Measurements from ENCODE around the gene RPTOR. TPM values are rescaled to one million over a fixed set of nuclear protein-coding genes. Genes with fewer than 3 reads are reported as not detected.
A peak's percentile ranks its signal among the peaks of the same experiment; 100 is the strongest.

The RPTOR gene
- total RNA-seq, 3 donors from 2014 or later = 21.4 to 27.5 (median 23.6) TPM

- DNase-seq (ENCODE audit: low spot score in 2 of 2) = no peak
- no peak overlapping the region for H3K4me3 ChIP-seq
- TF ChIP-seq CTCF (IDR thresholded peaks at IDR 0.05) = no peak
- no peak for TF ChIP-seq POLR2AphosphoS5 (IDR thresholded peaks at IDR 0.05)
- TF ChIP-seq POLR2A (IDR thresholded peaks at IDR 0.05) = no peak
- intact Hi-C loops (cut with DNase I; ENCODE audit: low total_unique reads) = loop anchor here (10.0 kb wide), 1 partner anchor 555 kb away; no protein-coding TSS in a partner anchor
- no peaks in the 10 kb centered on the region for H3K9me3 ChIP-seq
- H3K27ac ChIP-seq = no peak overlapping the region
- no peaks in the 10 kb centered on the region for H3K4me1 ChIP-seq
- H3K27me3 ChIP-seq = peaks cover 8 to 14% of the 10 kb centered on the region in 2 donors
- no peaks in the 10 kb centered on the region for H3K36me3 ChIP-seq
Measured at GRCh38 chr17:80979547-80980378, 435.1 kb downstream of the RPTOR start.

DNA sequence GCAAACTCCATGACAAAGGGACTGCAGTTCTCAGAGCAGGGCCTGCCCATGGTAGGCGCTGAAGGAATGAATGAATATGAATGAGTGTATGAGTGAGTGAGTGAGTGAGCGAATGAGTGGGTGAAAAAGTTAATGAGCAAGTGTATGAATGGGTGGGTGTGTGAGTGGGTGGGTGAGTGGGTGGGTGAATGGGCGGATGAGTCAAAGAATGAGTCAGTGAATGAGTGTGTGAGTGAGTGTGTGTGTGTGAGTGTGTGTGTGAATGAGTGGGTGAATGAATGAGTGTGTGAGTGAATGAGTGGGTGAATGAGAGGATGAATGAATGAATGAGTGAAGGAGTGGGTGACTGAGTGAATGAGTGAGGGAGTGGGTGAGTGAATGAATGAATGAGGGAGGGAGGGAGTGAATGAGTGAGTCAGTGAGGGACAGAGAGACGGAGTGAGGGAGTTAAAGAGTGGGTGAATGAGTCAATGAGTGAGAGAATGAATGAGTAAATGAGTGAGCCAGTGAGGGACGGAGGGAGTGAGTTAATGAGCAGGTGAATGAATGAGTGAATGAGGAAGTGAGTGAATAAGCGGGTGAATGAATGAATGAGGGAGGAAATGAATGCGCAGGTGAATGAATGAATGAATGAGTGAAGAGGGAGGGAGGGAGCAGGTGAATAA, 435.9 kb downstream of the RPTOR start:
- TF ChIP-seq POLR2A (IDR thresholded peaks at IDR 0.05) (no peak), POLR2AphosphoS5 (IDR thresholded peaks at IDR 0.05) (no peak), CTCF (IDR thresholded peaks at IDR 0.05) (no peak)
- DNase-seq (ENCODE audit: low spot score in 2 of 2) = no peak
- H3K36me3 ChIP-seq = no peaks in the 10 kb centered on the region
- H3K4me3 ChIP-seq = peak overlapping the region in 1 of 3 donors; percentile 57
- H3K4me1 ChIP-seq = no peaks in the 10 kb centered on the region
- intact Hi-C loops (cut with DNase I; ENCODE audit: low total_unique reads) = loop anchor here (10.0 kb wide), 1 partner anchor 556 kb away; no protein-coding TSS in a partner anchor
- peaks cover 8 to 14% of the 10 kb centered on the region in 2 donors for H3K27me3 ChIP-seq
- no peak overlapping the region for H3K27ac ChIP-seq
- no peaks in the 10 kb centered on the region for H3K9me3 ChIP-seq

GRCh38 chr17:80981062-80981902, 436.6 kb downstream of the RPTOR start:
- intact Hi-C loops (cut with DNase I; ENCODE audit: low total_unique reads) = loop anchor here (10.0 kb wide), 1 partner anchor 556 kb away; no protein-coding TSS in a partner anchor

DNA sequence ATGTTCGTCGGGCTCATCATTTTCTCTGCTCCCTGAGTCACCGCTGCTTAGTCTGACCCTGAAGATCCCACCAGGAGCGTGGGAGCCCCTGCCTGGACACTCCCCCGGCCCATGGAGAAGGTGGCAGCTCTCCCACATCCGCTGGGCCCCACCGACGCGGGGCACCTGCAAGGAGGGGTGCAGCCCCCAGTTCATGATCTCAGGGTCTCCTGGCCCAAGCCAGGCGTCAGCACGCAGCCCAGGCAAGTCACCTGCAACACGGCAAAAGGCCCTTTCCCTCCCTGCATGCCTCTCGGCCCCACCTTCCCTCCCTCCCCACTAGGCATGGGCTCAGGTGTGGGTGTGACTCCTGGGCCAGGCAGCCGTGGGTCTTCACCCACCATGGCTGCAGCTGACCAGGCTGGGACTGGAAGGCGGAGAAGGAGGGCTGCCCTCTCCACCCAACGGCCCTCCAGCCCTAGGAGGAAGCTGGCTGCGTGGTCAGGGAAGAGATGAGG, 437.3 kb downstream of the RPTOR start:
- Histone ChIP-seq H3K9me3 (no peaks in the 10 kb centered on the region), H3K27me3 (peaks cover 8 to 14% of the 10 kb centered on the region in 2 donors), H3K27ac (no peak overlapping the region), H3K36me3 (no peaks in the 10 kb centered on the region), H3K4me1 (no peaks in the 10 kb centered on the region), H3K4me3 (no peak overlapping the region)
- intact Hi-C loops (cut with DNase I; ENCODE audit: low total_unique reads) = loop anchor here (10.0 kb wide), 1 partner anchor 557 kb away; no protein-coding TSS in a partner anchor
- no peak for DNase-seq (ENCODE audit: low spot score in 2 of 2)
- TF ChIP-seq CTCF (IDR thresholded peaks at IDR 0.05) (no peak), POLR2A (IDR thresholded peaks at IDR 0.05) (no peak), POLR2AphosphoS5 (IDR thresholded peaks at IDR 0.05) (no peak)

More at GRCh38 chr17:80981062-80981902, 436.6 kb downstream of the RPTOR start:
- Histone ChIP-seq H3K36me3 (no peaks in the 10 kb centered on the region), H3K27me3 (peaks cover 8 to 14% of the 10 kb centered on the region in 2 donors), H3K4me3 (peak overlapping the region in 1 of 3 donors; percentile 57), H3K4me1 (no peaks in the 10 kb centered on the region), H3K9me3 (no peaks in the 10 kb centered on the region), H3K27ac (no peak overlapping the region)
- peak in 2 of 3 donors; percentile 12 to 72 for TF ChIP-seq CTCF (IDR thresholded peaks at IDR 0.05)
- TF ChIP-seq POLR2A (IDR thresholded peaks at IDR 0.05) = no peak
- no peak for TF ChIP-seq POLR2AphosphoS5 (IDR thresholded peaks at IDR 0.05)
- no peak for DNase-seq (ENCODE audit: low spot score in 2 of 2)
